Endothelial cell of umbilical vein (primary cell): ENCODE data around the gene BIRC2. TPM values are rescaled to one million over a fixed set of nuclear protein-coding genes. Genes with fewer than 3 reads are reported as not detected.

Experiments
- BruUV-seq: library from RNA; stranded (reverse); fragments of 400-500 nt; replicated peaks from 2 replicates; lab custom pipeline; 2021; lab: Mats Ljungman, UMichigan
- CTCF ChIA-PET: fragments of 300-600, 350-600 bp; sonication (Branson Sonifier 250); formaldehyde crosslinking; loops from one replicate; lab custom pipeline; 2021; ENCODE audit warnings: antibody characterized with exemption, inconsistent platforms; lab: Charles Lee
- POLR2A ChIA-PET: fragments of 300-600, 350-600 bp; sonication (Branson Sonifier 250); formaldehyde crosslinking; loops from one replicate; lab custom pipeline; 2021; ENCODE audit warnings: antibody characterized with exemption, inconsistent platforms; lab: Charles Lee
- DNase-seq: peaks from one replicate; pipeline ENCODE4 v3.0.0-alpha.2; 2011; ENCODE audit warnings: low read depth, low spot score
- FAIRE-seq: peaks from 2 replicates; lab custom pipeline; 2011; peaks lifted over from hg19 to GRCh38; lab: Jason Lieb, UNC
- H2AFZ ChIP-seq: 2 replicates; pipeline ENCODE4 v1.6.0; 2012; ENCODE audit warnings: low read depth, low read length, control low read depth, inconsistent platforms
- H3K27ac ChIP-seq: 2 replicates; pipeline ENCODE4 v1.5.1; 2011; ENCODE audit warnings: low read depth, mild to moderate bottlenecking, control low read depth, low read length, moderate library complexity; ENCODE audit not compliant: insufficient read depth
- H3K27me3 ChIP-seq, 2 experiments: 2 replicates each; pipeline versions ENCODE4 v1.6.0 to v1.6.1; 2011; ENCODE audit warnings: low read length in 2 of 2, mixed read lengths in 1 of 2; ENCODE audit not compliant: control insufficient read depth in 2 of 2, insufficient read depth in 2 of 2
- H3K36me3 ChIP-seq, 2 experiments: 2 replicates in 1 of 2; 3 replicates in 1 of 2; pipeline ENCODE4 v1.5.1; 2011; ENCODE audit warnings: low read length in 2 of 2, mild to moderate bottlenecking in 1 of 2, moderate library complexity in 1 of 2; ENCODE audit not compliant: control insufficient read depth in 2 of 2, insufficient read depth in 2 of 2; ENCODE audit errors: extremely low read depth in 1 of 2
- H3K4me1 ChIP-seq: 3 replicates; pipeline ENCODE4 v1.5.1; 2011; ENCODE audit warnings: mild to moderate bottlenecking, low read length; ENCODE audit not compliant: control insufficient read depth, insufficient read depth; ENCODE audit errors: extremely low read depth
- H3K4me2 ChIP-seq: 2 replicates; pipeline ENCODE4 v1.6.1; 2011; ENCODE audit warnings: low read length, control low read depth, mixed read lengths; ENCODE audit not compliant: insufficient read depth
- H3K4me3 ChIP-seq, 3 experiments: fragments of 200-600 bp in 1 of 3; sonication (generic), shearing (Covaris generic) in 1 of 3; replicated peaks in 1 of 3; 2 replicates each; pipeline ENCODE4 v1.5.1; 2011 to 2016; ENCODE audit warnings: control low read depth in 3 of 3, low read length in 3 of 3, mild to moderate bottlenecking in 2 of 3, inconsistent platforms in 1 of 3, low read depth in 1 of 3, moderate library complexity in 1 of 3; ENCODE audit not compliant: insufficient read depth in 1 of 3
- H3K79me2 ChIP-seq: 2 replicates; pipeline ENCODE4 v1.6.0; 2012; ENCODE audit warnings: low read length, inconsistent platforms; ENCODE audit not compliant: control insufficient read depth, insufficient read depth
- H3K9ac ChIP-seq: replicated peaks from 2 replicates; pipeline ENCODE3; 2011; ENCODE audit warnings: low read length, control low read depth; ENCODE audit not compliant: insufficient read depth; ENCODE audit errors: extremely low read depth
- H3K9me1 ChIP-seq: replicated peaks from 3 replicates; pipeline ENCODE4 v1.6.0; 2011; ENCODE audit warnings: mild to moderate bottlenecking, low read length; ENCODE audit not compliant: control insufficient read depth, insufficient read depth; ENCODE audit errors: extremely low read depth
- H3K9me3 ChIP-seq: replicated peaks from 2 replicates; pipeline ENCODE4 v1.5.1; 2012; ENCODE audit warnings: low read length, inconsistent platforms; ENCODE audit not compliant: control insufficient read depth, insufficient read depth
- H4K20me1 ChIP-seq: replicated peaks from 2 replicates; pipeline ENCODE3; 2011; ENCODE audit warnings: mild to moderate bottlenecking, low read length; ENCODE audit not compliant: control insufficient read depth, insufficient read depth; ENCODE audit errors: extremely low read depth
- EZH2 ChIP-seq: IDR thresholded peaks from 2 replicates; pipeline ENCODE4 v1.6.1; 2012; ENCODE audit warnings: borderline replicate concordance, low read depth, mild to moderate bottlenecking, moderate library complexity, low read length, inconsistent platforms; ENCODE audit not compliant: severe bottlenecking
- FOS ChIP-seq: IDR thresholded peaks from 2 replicates; pipeline ENCODE4 v1.6.1; 2011; ENCODE audit warnings: mild to moderate bottlenecking, low read length, moderate library complexity, borderline replicate concordance; ENCODE audit not compliant: insufficient read depth
- JUN ChIP-seq: IDR thresholded peaks from 2 replicates; pipeline ENCODE4 v1.6.1; 2011; ENCODE audit warnings: borderline replicate concordance, low read depth; ENCODE audit not compliant: insufficient read length, insufficient read depth
- MYC ChIP-seq: IDR thresholded peaks from one replicate; pipeline ENCODE4 v1.6.1; 2011; ENCODE audit warnings: mild to moderate bottlenecking, low read depth, low read length
- POLR2AphosphoS5 ChIP-seq: IDR thresholded peaks from 2 replicates; pipeline ENCODE4 v1.6.1; 2012; ENCODE audit warnings: low read depth, mild to moderate bottlenecking, control low read depth, low read length, moderate library complexity; ENCODE audit not compliant: insufficient read depth
- dilution Hi-C: fragments of 300-500 bp; cut with MboI; formaldehyde crosslinking; loops from one replicate; pipeline ENCODE4 v1.15.0; 2019; ENCODE audit warnings: low sequenced_read_pairs; ENCODE audit not compliant: extremely low pct_ligation_motif_present
- intact Hi-C: fragments of 100-400 bp; cut with micrococcal nuclease; formaldehyde crosslinking; loops from one replicate; pipeline ENCODE4 v1.10.0; 2022
- polyA plus RNA-seq, 4 experiments: library from polyadenylated mRNA; depleted of rRNA in 3 of 4; stranded (reverse) in 3 of 4; unstranded in 1 of 4; fragments of >200 nt; gene quantifications; 2 replicates each; pipeline versions ENCODE4 v1.2.1 to v1.2.3, GENCODE V29; 2011 to 2012; ENCODE audit warnings: missing spikeins in 1 of 4
- total RNA-seq: library from RNA; stranded (reverse); gene quantifications from 2 replicates; pipeline ENCODE4 v1.2.3, GENCODE V29; 2021
- TF ChIP-seq, protein P1 (sequence below): IDR thresholded peaks from 2 replicates; pipeline ENCODE4 v1.6.1; 2011; ENCODE audit not compliant: insufficient read depth, insufficient read length
- TF ChIP-seq, protein P2 (sequence below), 2 donors: IDR thresholded peaks; 1 replicate in 1 of 2; 2 replicates in 1 of 2; pipeline ENCODE4 v1.5.1; 2011; ENCODE audit warnings: low read length in 2 of 2, mild to moderate bottlenecking in 2 of 2, moderate library complexity in 2 of 2, control low read depth in 1 of 2, inconsistent platforms in 1 of 2, low read depth in 1 of 2; ENCODE audit not compliant: insufficient read depth in 1 of 2; ENCODE audit errors: extremely low read depth in 1 of 2

Gene BIRC2
- total and polyA plus RNA-seq, 2 donors (not counting 3 experiments of a cell fraction or from before 2014, with no cell fraction given): 42.8 to 47.3 TPM

DNA sequence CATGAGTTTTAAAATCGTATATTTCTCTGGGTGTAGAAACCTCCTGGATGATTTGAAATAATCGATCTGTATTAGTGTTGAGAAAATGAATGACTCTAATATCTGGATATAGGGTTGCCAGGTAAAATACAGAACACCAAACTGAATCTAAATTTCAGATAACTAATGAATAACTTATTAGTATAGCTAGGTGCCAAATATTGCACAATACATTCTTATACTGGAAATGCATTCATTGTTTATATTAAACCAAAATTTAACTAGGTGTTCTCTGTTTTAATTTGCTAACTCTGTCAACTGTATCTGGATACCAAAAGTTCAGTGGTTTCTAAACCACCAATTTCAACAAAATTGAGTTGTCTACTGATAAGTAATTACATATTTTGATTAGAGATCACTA lies 32.2 kb upstream of the BIRC2 start:
- POLR2A ChIA-PET: no interaction called here
- H2AFZ ChIP-seq: no peak overlapping the region
- no peaks in the 10 kb centered on the region for H3K27me3 ChIP-seq
- dilution Hi-C loops (no loop called here), intact Hi-C loops (no loop called here)
- FAIRE-seq (no peak), DNase-seq (no peak)
- H3K4me1 ChIP-seq: peaks cover 6% of the 10 kb centered on the region
- H3K36me3 ChIP-seq: no peaks in the 10 kb centered on the region
- H4K20me1 ChIP-seq: no peaks in the 10 kb centered on the region
- CTCF ChIA-PET: interaction anchor here (0.8 to 6.6 kb wide), 3 partner anchors 25 to 352 kb away, joined by 3 to 29 read pairs (median 4); no protein-coding TSS in a partner anchor
- no peak overlapping the region for H3K27ac ChIP-seq
- H3K4me3 ChIP-seq: no peak overlapping the region
- no TSS peak for BruUV-seq
- H3K79me2 ChIP-seq: no peaks in the 10 kb centered on the region
- no peak overlapping the region for H3K9ac ChIP-seq
- no peaks in the 10 kb centered on the region for H3K9me3 ChIP-seq
- TF ChIP-seq, protein P1, sequence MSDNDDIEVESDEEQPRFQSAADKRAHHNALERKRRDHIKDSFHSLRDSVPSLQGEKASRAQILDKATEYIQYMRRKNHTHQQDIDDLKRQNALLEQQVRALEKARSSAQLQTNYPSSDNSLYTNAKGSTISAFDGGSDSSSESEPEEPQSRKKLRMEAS: no peak
- TF ChIP-seq EZH2 (no peak), MYC (no peak), FOS (no peak), POLR2AphosphoS5 (no peak), JUN (no peak)
- TF ChIP-seq, protein P2, sequence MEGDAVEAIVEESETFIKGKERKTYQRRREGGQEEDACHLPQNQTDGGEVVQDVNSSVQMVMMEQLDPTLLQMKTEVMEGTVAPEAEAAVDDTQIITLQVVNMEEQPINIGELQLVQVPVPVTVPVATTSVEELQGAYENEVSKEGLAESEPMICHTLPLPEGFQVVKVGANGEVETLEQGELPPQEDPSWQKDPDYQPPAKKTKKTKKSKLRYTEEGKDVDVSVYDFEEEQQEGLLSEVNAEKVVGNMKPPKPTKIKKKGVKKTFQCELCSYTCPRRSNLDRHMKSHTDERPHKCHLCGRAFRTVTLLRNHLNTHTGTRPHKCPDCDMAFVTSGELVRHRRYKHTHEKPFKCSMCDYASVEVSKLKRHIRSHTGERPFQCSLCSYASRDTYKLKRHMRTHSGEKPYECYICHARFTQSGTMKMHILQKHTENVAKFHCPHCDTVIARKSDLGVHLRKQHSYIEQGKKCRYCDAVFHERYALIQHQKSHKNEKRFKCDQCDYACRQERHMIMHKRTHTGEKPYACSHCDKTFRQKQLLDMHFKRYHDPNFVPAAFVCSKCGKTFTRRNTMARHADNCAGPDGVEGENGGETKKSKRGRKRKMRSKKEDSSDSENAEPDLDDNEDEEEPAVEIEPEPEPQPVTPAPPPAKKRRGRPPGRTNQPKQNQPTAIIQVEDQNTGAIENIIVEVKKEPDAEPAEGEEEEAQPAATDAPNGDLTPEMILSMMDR (IDR thresholded peaks at IDR 0.05; ENCODE audit: extremely low read depth in 1 of 2, insufficient read depth in 1 of 2, low read depth in 1 of 2, low read length in 2 of 2): no peak
- no peak overlapping the region for H3K4me2 ChIP-seq
- H3K9me1 ChIP-seq: no peaks in the 10 kb centered on the region
